NCI-H2107 treated with DMSO at 0.1 percent for 48 hours (cell line): ENCODE data around the gene PLXNB1.

Source experiments
- DNase-seq: peaks from one replicate; lab custom pipeline; 2025; ENCODE audit not compliant: unreplicated experiment; lab: John Stamatoyannopoulos, UW

Gene PLXNB1

GRCh38 chr3:48372377-48372770 is 57.5 kb downstream of the PLXNB1 start:
- DNase-seq = peak; percentile 35

GRCh38 chr3:48371651-48372376 is 58.1 kb downstream of the PLXNB1 start, which contains the start of gene FBXW12:
TSS of gene FBXW12 (plus strand) at chr3:48372219. CDS start at chr3:48372768, 549 bp downstream.
- DNase-seq = no peak

- peak; percentile 3 for DNase-seq
These were observed 59.6 kb downstream of the PLXNB1 start for GRCh38 chr3:48370333-48370713.

GRCh38 chr3:48369693-48370332 is 60.1 kb downstream of the PLXNB1 start:
- no peak for DNase-seq

GRCh38 chr3:48367201-48367600 is 62.7 kb downstream of the PLXNB1 start:
- peak; percentile 29 for DNase-seq

GRCh38 chr3:48364840-48365239 is 65.0 kb downstream of the PLXNB1 start:
- no peak for DNase-seq

- no peak for DNase-seq
These were observed 68.0 kb downstream of the PLXNB1 start for GRCh38 chr3:48361928-48362327.

GRCh38 chr3:48356419-48356818 is 73.5 kb downstream of the PLXNB1 start:
- DNase-seq = no peak

- DNase-seq = no peak
These were observed 75.9 kb downstream of the PLXNB1 start for GRCh38 chr3:48353987-48354386.
